Caco-2 (cell line): ENCODE results near the gene ZDHHC3. TPM values are rescaled to one million over a fixed set of nuclear protein-coding genes. Genes with fewer than 3 reads are reported as not detected.

Experiments
- BruUV-seq: library from RNA; stranded (reverse); fragments of 400-500 nt; replicated peaks from 2 replicates; lab custom pipeline; 2021; lab: Mats Ljungman, UMichigan
- CTCF ChIA-PET: fragments of 300-600 bp; sonication (Branson Sonifier 250); formaldehyde crosslinking; loops from one replicate; lab custom pipeline; 2022; ENCODE audit warnings: antibody characterized with exemption; lab: Charles Lee
- POLR2A ChIA-PET: fragments of 300-600 bp; sonication (Branson Sonifier 250); formaldehyde crosslinking; loops from one replicate; lab custom pipeline; 2022; ENCODE audit warnings: antibody characterized with exemption; lab: Charles Lee
- DNase-seq, 2 experiments: peaks; one replicate each; pipeline versions ENCODE4 v3.0.0 to v3.0.0-alpha.2; 2020 to 2022
- H3K27me3 ChIP-seq: replicated peaks from 2 replicates; pipeline ENCODE4 v1.6.0; 2011; ENCODE audit warnings: low read length; ENCODE audit not compliant: control insufficient read depth, insufficient read depth
- H3K36me3 ChIP-seq: 2 replicates; pipeline ENCODE4 v1.5.1; 2011; ENCODE audit warnings: low read length; ENCODE audit not compliant: control insufficient read depth, insufficient read depth
- H3K4me1 ChIP-seq: fragments of 250-450 bp; sonication (Bioruptor Pico); 2 replicates; pipeline ENCODE4 v1.5.1; 2020; ENCODE audit warnings: mild to moderate bottlenecking
- H3K4me3 ChIP-seq: 2 replicates; pipeline ENCODE4 v1.5.1; 2011; ENCODE audit warnings: low read depth, mild to moderate bottlenecking, control low read depth, low read length
- H3K9me3 ChIP-seq: fragments of 250-450 bp; sonication (Bioruptor Pico); 2 replicates; pipeline ENCODE4 v1.5.1; 2020; ENCODE audit warnings: mild to moderate bottlenecking, moderate library complexity
- H3K27ac Mint-ChIP-seq: one replicate; pipeline ENCODE4 v1.8.0; 2022; ENCODE audit warnings: mixed read lengths; ENCODE audit not compliant: unreplicated experiment
- H3K27me3 Mint-ChIP-seq: one replicate; pipeline ENCODE4 v1.8.0; 2022; ENCODE audit warnings: mixed read lengths; ENCODE audit not compliant: insufficient read depth, unreplicated experiment
- H3K36me3 Mint-ChIP-seq: one replicate; pipeline ENCODE4 v1.8.0; 2022; ENCODE audit warnings: mild to moderate bottlenecking, mixed read lengths; ENCODE audit not compliant: insufficient read depth, unreplicated experiment
- H3K4me1 Mint-ChIP-seq: one replicate; pipeline ENCODE4 v1.8.0; 2022; ENCODE audit warnings: low read depth, mixed read lengths; ENCODE audit not compliant: unreplicated experiment
- H3K4me3 Mint-ChIP-seq: one replicate; pipeline ENCODE4 v1.8.0; 2022; ENCODE audit warnings: mild to moderate bottlenecking, moderate library complexity, mixed read lengths; ENCODE audit not compliant: unreplicated experiment
- H3K9me3 Mint-ChIP-seq: one replicate; pipeline ENCODE4 v1.8.0; 2022; ENCODE audit warnings: mixed read lengths; ENCODE audit not compliant: unreplicated experiment
- CTCF ChIP-seq, 2 experiments: fragments of 200-600 bp in 1 of 2; IDR thresholded peaks; 1 replicate in 1 of 2; 2 replicates in 1 of 2; pipeline versions ENCODE4 v1.5.1 to v1.8.0; 2011 to 2022; ENCODE audit warnings: antibody characterized with exemption in 1 of 2, control low read depth in 1 of 2, inconsistent platforms in 1 of 2, low read depth in 1 of 2, low read length in 1 of 2, mild to moderate bottlenecking in 1 of 2, moderate library complexity in 1 of 2; ENCODE audit not compliant: insufficient read depth in 1 of 2, severe bottlenecking in 1 of 2, unreplicated experiment in 1 of 2
- intact Hi-C: fragments of 100-400 bp; cut with micrococcal nuclease; formaldehyde crosslinking; loops from one replicate; pipeline ENCODE4 v1.10.0; 2022; ENCODE audit not compliant: unreplicated experiment
- total RNA-seq: library from RNA; stranded (reverse); gene quantifications from 2 replicates; pipeline ENCODE4 v1.2.3, GENCODE V29; 2022

ZDHHC3 gene
- total RNA-seq, 1 experiment from 2014 or later, result 71.3 TPM

- Mint-ChIP-seq H3K36me3 (peaks cover 58% of the 10 kb centered on the region), H3K4me1 (peaks cover 31% of the 10 kb centered on the region), H3K27ac (peak overlapping the region; percentile 55), H3K27me3 (no peaks in the 10 kb centered on the region), H3K9me3 (no peaks in the 10 kb centered on the region), H3K4me3 (no peak overlapping the region)
- Histone ChIP-seq H3K9me3 (no peaks in the 10 kb centered on the region), H3K36me3 (peaks cover 6% of the 10 kb centered on the region), H3K4me3 (no peak overlapping the region), H3K4me1 (peaks cover 35% of the 10 kb centered on the region), H3K27me3 (no peaks in the 10 kb centered on the region)
- POLR2A ChIA-PET, result no interaction called here
- no peak for DNase-seq
- intact Hi-C loops, result no loop called here
- no TSS peak for BruUV-seq
- no peak for TF ChIP-seq CTCF (IDR thresholded peaks at IDR 0.05; ENCODE audit: insufficient read depth in 1 of 2, low read depth in 1 of 2, low read length in 1 of 2, severe bottlenecking in 1 of 2, unreplicated experiment in 1 of 2)
- CTCF ChIA-PET, result no interaction called here
These were observed 19.3 kb upstream of the ZDHHC3 start for GRCh38 chr3:44995142-44995770.

GRCh38 chr3:44993471-44994205 lies 17.7 kb upstream of the ZDHHC3 start:
- intact Hi-C loops, result no loop called here
- Mint-ChIP-seq H3K4me3 (no peak overlapping the region), H3K27me3 (no peaks in the 10 kb centered on the region)

More at GRCh38 chr3:44993471-44994205, 17.7 kb upstream of the ZDHHC3 start:
- BruUV-seq, result no TSS peak
- H3K27ac Mint-ChIP-seq, result no peak overlapping the region
- H3K9me3 ChIP-seq, result no peaks in the 10 kb centered on the region
- CTCF ChIA-PET, result interaction anchor here (0.5 kb wide), 1 partner anchor 758 kb away, joined by 3 read pairs; no protein-coding TSS in a partner anchor
- H3K4me3 ChIP-seq, result no peak overlapping the region
- no peaks in the 10 kb centered on the region for H3K9me3 Mint-ChIP-seq
- peaks cover 58% of the 10 kb centered on the region for H3K36me3 Mint-ChIP-seq
- peaks cover 35% of the 10 kb centered on the region for H3K4me1 ChIP-seq
- H3K27me3 ChIP-seq, result no peaks in the 10 kb centered on the region
- POLR2A ChIA-PET, result interaction anchor here (0.6 to 1.8 kb wide), 2 partner anchors 18 to 617 kb away, joined by 4 to 5 read pairs; partner anchors contain the start of genes EXOSC7 and ZDHHC3
- TF ChIP-seq CTCF (IDR thresholded peaks at IDR 0.05; ENCODE audit: insufficient read depth in 1 of 2, low read depth in 1 of 2, low read length in 1 of 2, severe bottlenecking in 1 of 2, unreplicated experiment in 1 of 2), result no peak
- peaks cover 31% of the 10 kb centered on the region for H3K4me1 Mint-ChIP-seq
- DNase-seq, result no peak
- peaks cover 6% of the 10 kb centered on the region for H3K36me3 ChIP-seq
